Stomach (tissue), 4 donors: Measurements from ENCODE around the gene PPCDC.

Experiments
- CTCF ChIP-seq, 7 experiments: fragments of 450-650 bp in 4 of 7; fragments of 200-600 bp in 3 of 7; sonication (generic) in 3 of 7; IDR thresholded peaks; one replicate each; pipeline ENCODE4 v1.5.1; 2016 to 2019; ENCODE audit warnings: antibody characterized with exemption in 7 of 7, control low read depth in 2 of 7, mild to moderate bottlenecking in 1 of 7
- EP300 ChIP-seq: sonication (generic); formaldehyde crosslinking; IDR thresholded peaks from one replicate; pipeline ENCODE4 v1.6.1; 2017; ENCODE audit warnings: antibody characterized with exemption
- POLR2A ChIP-seq, 4 donors: fragments of 450-650 bp; IDR thresholded peaks; one replicate each; pipeline ENCODE4 v1.6.1; 2016; ENCODE audit warnings: antibody characterized with exemption in 4 of 4, control low read depth in 2 of 4, mild to moderate bottlenecking in 1 of 4, moderate library complexity in 1 of 4

DNA sequence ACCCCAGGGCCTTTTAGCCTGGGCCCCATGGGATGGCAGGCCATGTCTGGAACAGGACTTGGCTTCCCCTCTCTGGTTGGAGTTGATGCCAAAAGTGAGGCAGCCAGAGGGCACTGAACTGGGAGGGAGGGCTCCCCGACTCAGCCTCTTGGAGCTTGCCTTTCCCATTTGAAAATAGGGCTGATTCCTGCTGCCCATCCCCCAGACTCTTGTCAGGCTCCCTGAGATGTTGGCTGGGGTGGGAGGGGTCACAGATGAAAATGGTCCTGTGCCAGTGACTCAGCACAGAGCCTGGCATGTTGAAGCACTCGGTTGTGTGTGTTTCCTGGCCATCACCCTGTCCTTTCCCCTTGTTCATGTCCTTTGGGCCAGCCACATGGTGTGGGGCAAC lies 6.6 kb downstream of the PPCDC start:
- TF ChIP-seq CTCF (IDR thresholded peaks at IDR 0.05) (no peak), POLR2A (IDR thresholded peaks at IDR 0.05) (no peak), EP300 (no peak)
